Progenitor cell of endocrine pancreas (in vitro differentiated cells): ENCODE data around the gene NPIPB12. TPM values are rescaled to one million over a fixed set of nuclear protein-coding genes. Genes with fewer than 3 reads are reported as not detected.
"Not testable (repeated sequence)": the region's sequence is repeated elsewhere in the genome, so short reads cannot be mapped to it uniquely, and the experiment has no call there.

Experiments
- DNase-seq: peaks from one replicate; pipeline ENCODE4 v3.0.0; 2021; ENCODE audit warnings: low spot score; ENCODE audit not compliant: unreplicated experiment
- H3K27ac Mint-ChIP-seq: 2 replicates; pipeline ENCODE4 v1.8.0; 2021; ENCODE audit warnings: mild to moderate bottlenecking, moderate library complexity, mixed read lengths
- H3K27me3 Mint-ChIP-seq: 2 replicates; pipeline ENCODE4 v1.8.0; 2021; ENCODE audit warnings: mixed read lengths
- H3K36me3 Mint-ChIP-seq: 2 replicates; pipeline ENCODE4 v1.8.0; 2022; ENCODE audit warnings: mixed read lengths; ENCODE audit not compliant: insufficient read depth
- H3K4me1 Mint-ChIP-seq: 2 replicates; pipeline ENCODE4 v1.8.0; 2021; ENCODE audit warnings: low read depth, mixed read lengths
- H3K4me3 Mint-ChIP-seq: 2 replicates; pipeline ENCODE4 v1.8.0; 2021; ENCODE audit warnings: low read depth, mild to moderate bottlenecking, moderate library complexity, mixed read lengths
- H3K9me3 Mint-ChIP-seq: 2 replicates; pipeline ENCODE4 v1.8.0; 2021; ENCODE audit warnings: low read depth, mixed read lengths
- total RNA-seq: library from RNA; stranded (reverse); gene quantifications from 2 replicates; pipeline ENCODE4 v1.2.1, GENCODE V29; 2021

NPIPB12 gene
- total RNA-seq, 1 donor from 2014 or later, result 87.7 TPM

DNA sequence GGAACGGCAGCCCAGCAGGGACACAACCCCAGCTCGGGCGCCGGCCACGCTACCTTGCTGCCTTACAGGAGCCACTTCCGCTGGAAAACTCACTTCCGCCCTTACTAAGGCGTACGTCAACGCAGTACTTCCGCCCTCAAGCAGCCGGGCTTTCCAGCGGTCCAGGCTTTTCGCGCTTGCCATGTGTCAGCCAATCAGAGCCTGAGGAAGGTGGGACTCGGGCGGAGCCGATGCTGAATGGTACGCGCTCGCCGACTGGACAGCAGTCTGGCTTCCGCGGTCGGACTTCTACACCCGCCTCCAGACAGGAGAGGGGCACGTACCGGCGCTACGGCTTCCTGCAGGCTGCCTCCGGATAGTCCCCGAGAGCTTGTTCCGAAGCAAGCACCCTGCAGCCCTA lies 51.9 kb downstream of the NPIPB12 start, which contains the start of the genes BOLA2 and SLX1B:
BOLA2 (minus strand) TSS at position 83 of the 400 bp plus-strand sequence. CDS start 98 bp downstream, outside the sequence.
SLX1B (plus strand) TSS at position 265 of the 400 bp plus-strand sequence.
- H3K36me3 Mint-ChIP-seq, DNase-seq, H3K27me3 Mint-ChIP-seq, H3K4me1 Mint-ChIP-seq, H3K9me3 Mint-ChIP-seq, H3K4me3 Mint-ChIP-seq, H3K27ac Mint-ChIP-seq: not testable (repeated sequence)

DNA sequence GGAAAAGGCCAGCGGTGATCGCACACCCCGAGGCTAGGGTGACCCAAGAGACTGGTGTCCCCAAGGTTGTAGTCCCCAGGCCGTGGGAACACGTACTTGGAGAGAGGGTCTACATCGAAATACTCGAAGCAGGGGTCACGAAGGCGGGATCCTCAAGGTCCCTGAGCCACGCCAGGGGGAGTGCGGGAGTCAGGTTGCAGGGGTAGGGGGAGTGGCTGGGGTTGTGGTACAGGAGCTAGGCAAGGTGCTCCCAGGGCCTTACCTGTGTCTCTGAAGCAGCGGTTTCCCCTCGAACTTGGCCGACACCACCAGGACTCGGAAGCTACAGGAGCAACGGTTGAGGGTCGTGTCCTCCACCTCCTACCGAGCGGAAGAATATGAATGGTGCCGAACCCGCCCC lies 52.5 kb downstream of the NPIPB12 start:
- not testable (repeated sequence) for H3K4me1 Mint-ChIP-seq, H3K36me3 Mint-ChIP-seq, H3K27me3 Mint-ChIP-seq, DNase-seq, H3K4me3 Mint-ChIP-seq, H3K9me3 Mint-ChIP-seq, H3K27ac Mint-ChIP-seq

Other genes with a start within 250 kb of the NPIPB12 start
- 2.4 and 2.5 TPM in 2 replicates for gene NPIPB11, start 99.7 kb downstream of the NPIPB12 start, total RNA-seq
- 7.4 and 7.8 TPM in 2 replicates for gene BOLA2, start 52.1 kb downstream of the NPIPB12 start, total RNA-seq
- 40.6 and 41.5 TPM in 2 replicates for gene SLX1B, start 51.9 kb downstream of the NPIPB12 start, total RNA-seq
- gene SULT1A4, start 46.5 kb downstream of the NPIPB12 start, total RNA-seq, result 3.3 and 3.7 TPM in 2 replicates
- 0.19 and 0.20 TPM in 2 replicates for gene SPN, start 156.8 kb upstream of the NPIPB12 start, total RNA-seq
- 106 and 115 TPM in 2 replicates for gene QPRT, start 172.8 kb upstream of the NPIPB12 start, total RNA-seq
- 0.17 and 0.38 TPM in 2 replicates for gene C16orf54, start 239.6 kb upstream of the NPIPB12 start, total RNA-seq